HG03565 (cell line): ENCODE data around the gene RAB7B.

ENCODE experiments used
- ATAC-seq: cut with Tn5 transposase; IDR thresholded peaks from one replicate; pipeline ENCODE4 v1.9.1; 2021; ENCODE audit warnings: mild to moderate bottlenecking, moderate library complexity; ENCODE audit not compliant: unreplicated experiment

The RAB7B gene

GRCh38 chr1:205975387-205975998, 27.7 kb downstream of the RAB7B start:
- ATAC-seq = no peak

GRCh38 chr1:205974712-205975111, 28.5 kb downstream of the RAB7B start:
- ATAC-seq = no peak

GRCh38 chr1:205973377-205974232, 29.6 kb downstream of the RAB7B start:
- no peak for ATAC-seq

DNA sequence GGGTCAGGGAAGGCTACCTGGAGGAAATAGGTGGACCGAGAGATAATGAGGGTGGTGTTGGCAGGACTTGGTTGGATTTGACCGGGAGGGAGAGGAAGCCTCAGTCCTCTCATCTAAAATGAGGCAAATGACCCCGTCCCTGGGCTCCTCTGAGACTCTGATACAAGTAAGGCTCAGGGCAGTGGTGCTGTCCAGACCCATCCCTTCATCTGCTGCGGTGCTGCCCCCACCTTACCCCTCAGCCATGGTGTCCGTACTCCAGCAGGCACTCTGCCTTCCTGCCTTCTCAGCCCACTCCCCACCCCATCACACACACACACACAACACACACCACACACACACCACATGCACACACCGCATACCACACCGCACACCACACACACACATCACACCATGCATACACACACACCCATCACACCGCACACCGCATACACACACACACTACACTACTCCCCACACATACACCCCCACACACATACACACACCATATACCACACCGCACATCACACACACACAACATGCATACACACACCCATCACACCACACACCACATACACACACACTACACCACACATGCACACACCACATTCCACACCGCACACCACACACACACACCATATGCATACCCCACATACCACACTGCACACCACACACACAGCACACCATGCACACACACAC, 30.6 kb downstream of the RAB7B start:
- ATAC-seq = no peak

DNA sequence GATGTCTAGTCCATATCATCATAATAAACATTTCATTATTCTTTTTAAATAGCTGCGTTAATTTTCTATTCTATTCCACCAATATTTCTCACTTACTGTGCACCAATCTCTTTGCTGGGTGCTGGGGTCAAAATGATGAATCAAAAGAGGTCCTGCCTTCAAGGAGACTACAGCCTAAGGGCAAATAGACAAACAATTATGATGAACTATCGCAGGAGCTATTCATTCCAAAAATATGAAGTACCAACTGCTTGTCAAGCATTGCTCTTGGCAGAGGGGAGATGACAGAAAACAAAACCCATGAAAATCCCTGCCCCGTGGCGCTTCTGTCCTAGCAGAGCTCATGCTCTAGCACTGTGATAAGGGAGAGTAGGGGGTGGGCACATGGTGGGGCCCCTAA, 31.1 kb downstream of the RAB7B start:
- no peak for ATAC-seq

GRCh38 chr1:205971082-205971481, 32.1 kb downstream of the RAB7B start:
- ATAC-seq = no peak

GRCh38 chr1:205970486-205970885, 32.7 kb downstream of the RAB7B start:
- ATAC-seq = no peak

DNA sequence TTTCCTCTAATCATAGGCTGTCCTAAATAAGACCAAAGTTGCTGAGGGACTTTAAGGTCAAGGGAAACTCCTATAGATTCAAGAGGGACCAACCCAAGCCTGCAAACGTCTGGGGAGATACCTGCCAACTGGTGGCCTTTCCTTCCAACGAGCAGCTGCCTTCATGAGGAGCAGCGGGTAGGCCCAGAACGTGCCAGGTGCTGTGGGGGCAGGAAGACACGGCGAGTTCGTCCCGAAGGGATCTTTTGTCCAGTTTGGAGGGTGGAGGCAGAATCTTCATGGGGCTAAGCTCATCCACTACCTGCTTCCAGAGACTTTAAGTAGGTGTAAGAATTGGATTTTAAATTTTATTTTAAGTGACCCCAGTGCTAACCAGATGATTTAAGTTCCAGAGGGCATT, 34.0 kb downstream of the RAB7B start:
- ATAC-seq = no peak

DNA sequence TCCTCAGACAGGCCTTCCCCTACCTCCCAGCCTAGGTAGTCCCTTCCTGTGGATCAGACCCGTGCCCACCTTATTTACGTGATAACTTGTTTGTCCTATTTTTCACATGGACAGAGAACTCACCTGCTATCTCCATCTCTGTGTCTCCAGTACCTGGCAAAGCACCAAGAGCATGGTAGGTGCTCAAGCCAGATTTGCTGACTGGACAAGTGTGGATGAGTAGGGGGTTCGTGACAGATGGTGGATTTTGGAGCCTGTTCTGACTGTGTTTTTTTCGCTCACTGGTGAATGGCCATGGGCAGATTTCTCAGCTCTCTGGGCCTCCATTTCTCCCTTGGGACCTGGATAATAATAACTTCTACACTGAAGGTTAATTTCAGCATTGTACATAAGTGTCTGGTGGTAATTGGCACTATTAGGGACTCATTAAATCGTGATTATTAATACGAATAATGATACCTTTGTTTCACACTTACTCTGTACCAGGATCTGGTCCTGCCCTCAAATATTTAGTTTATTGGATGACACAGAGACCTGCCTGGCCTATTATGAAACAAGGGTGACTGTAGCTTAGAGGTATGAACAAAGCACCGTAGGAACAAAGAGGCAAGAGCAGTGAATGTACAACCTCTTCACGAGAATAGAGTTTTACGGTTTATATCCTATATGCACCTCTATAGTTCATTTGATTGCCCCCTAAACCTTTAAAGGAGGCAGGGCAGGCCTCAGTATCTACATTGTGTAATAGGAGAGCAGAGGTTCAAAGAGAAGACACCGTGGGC, 35.5 kb downstream of the RAB7B start:
- ATAC-seq = no peak

DNA sequence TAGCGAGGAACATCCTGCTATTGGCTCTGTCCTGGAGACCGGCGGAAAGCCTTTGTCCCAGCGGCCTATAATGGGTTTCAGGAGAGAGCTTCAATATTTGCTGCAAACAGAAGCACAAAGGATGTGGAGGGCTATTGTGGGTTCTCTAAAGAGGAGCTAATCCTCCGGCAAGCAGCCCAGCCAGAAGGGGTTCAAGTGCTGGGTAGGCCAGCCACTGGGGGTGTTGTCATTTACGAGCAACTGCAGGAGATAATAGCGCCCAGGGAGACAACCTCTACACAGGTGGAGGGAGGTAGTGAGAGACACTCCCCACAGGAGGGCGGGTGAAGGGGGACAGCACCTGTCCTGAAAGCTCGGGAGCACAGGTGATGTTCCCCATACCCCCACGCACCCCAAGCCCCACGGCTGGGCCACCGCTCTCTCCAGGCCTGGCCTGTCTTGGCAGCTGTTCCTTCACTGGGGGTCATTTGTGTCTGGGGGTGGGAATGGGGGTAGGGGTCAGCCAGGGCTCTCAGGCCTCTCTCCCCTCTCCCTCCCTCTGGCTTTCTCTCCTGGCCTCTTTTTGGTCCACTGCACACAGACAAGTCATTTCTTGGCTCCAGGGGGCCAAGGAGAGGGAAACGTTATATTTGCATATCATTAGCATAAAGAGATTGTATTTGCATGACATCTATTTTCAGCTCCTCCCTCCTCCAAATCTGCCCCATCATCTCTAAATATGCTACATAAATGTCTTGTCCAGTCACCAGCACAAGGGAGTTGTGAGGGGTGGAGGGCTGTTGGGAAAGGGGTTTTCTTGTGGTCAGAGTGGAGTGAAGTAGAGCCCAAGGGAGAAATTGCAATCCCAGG, 37.9 kb downstream of the RAB7B start:
- no peak for ATAC-seq

DNA sequence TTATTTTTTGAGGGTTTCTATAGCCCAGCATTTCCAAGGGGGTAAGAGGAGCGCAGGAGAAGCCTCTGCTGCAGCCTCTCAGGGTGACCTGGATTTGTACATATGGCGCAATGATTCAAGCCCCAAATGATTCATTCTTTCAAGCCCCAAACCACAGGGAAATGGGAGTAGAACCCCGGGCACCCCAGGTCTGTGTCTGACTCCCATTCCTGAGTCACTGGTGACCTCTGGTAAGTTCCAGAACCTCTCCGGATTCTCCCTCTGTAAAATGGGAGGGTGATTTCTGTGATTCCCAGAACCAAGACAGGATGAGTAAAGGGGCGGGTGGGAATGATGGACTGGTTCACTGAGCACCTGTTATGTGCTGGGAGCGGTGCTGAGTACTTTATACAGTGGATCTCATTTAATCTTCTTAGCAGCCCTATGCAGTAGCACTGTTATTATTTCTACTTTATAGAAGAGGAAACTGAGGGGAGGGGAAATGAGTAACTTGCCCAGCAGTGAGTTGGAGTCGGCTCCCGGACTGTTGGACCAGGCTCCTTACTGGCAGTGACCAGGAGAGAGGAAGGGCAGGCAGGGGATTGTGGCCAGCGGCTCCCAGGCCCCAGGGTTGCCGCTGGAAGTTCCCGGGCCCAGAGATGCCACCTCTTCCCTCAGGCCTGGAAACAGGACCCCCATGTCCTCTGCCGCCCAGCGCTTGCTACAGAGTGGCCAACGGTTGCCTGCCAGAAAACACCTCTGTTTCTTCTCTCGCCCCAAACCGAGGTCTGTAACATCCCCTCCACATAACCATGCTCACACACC, 39.6 kb downstream of the RAB7B start:
- ATAC-seq = no peak

GRCh38 chr1:205962821-205963221, 40.4 kb downstream of the RAB7B start:
- no peak for ATAC-seq

DNA sequence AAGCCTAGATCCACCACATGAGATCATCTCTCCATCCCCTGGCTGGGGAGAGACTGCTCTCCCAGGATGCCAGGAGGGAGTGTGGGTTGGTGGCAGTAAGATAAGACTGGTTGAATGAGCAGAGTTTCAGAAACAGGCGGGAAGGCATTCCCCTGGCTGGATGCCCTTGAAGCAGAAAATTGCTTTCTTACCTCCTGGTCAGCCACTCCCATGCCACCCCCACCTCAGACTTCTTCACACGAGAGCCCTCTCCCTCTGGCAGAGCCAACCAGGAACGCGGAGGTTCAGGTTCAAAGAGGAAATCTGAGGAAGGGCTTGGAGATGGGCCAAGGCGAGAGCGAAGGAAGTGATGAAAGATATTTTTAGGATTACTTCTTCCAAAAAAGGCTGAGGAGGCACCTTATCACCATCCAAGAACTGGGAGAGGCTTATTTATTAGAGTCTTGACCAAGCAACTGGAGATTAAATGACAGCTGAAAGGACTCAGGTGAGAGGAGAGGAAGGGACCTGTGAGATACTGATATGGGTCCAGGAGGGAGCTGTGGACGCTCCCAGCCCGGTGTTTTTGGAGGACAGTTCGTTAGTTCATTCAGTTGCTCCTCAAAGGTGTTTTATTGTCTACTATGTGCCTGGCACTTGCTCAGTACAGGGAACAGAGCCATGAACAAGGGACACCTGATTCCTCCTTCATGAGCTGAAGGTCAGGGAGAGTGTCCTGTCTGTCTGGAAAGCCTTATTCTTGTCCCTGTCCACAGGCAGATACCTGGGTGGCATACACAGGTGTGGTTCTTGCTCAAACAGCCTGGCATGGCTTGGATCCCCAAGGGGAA, 41.0 kb downstream of the RAB7B start:
- no peak for ATAC-seq

DNA sequence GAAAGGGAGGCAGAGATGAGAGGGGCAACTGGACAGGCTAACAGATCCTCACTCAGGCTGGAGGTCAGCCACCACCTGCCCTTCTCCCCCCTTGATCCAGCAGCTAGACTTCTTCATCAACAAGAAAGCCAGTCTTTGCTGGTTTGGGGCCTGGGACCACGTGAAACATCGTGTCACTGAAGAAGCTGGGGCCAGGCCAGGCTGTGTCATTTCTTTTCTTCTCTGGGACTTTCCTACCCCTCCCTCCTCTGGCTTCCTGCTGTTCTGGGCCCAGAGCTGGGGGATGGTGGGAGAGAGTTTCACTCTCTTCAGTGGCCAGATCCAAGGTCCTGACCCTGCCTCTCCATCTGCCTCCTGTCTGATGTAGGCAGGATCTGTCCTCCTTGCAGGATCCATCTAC, 41.8 kb downstream of the RAB7B start:
- ATAC-seq = no peak

DNA sequence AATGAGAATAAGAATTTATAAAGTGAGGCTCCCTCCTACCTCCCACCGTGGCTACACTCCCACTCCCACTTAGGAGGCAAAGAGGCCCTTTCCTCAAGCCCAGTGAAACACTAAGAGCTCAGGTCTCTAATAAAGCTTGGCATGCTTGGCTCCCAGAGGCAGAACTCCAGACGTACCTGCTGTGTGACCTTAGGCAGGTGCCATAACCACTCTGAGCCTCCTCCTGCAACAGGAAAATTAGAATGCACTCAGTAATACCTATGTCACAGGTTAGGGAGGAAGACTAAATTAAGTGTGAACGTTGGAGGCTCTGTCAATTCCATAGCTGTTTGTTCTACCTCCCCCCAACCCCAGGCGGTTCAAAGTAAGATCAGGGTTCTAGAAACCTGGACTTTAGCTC, 43.4 kb downstream of the RAB7B start:
- ATAC-seq = no peak

- ATAC-seq = no peak
Measured at GRCh38 chr1:205955499-205955898, 47.7 kb downstream of the RAB7B start.

DNA sequence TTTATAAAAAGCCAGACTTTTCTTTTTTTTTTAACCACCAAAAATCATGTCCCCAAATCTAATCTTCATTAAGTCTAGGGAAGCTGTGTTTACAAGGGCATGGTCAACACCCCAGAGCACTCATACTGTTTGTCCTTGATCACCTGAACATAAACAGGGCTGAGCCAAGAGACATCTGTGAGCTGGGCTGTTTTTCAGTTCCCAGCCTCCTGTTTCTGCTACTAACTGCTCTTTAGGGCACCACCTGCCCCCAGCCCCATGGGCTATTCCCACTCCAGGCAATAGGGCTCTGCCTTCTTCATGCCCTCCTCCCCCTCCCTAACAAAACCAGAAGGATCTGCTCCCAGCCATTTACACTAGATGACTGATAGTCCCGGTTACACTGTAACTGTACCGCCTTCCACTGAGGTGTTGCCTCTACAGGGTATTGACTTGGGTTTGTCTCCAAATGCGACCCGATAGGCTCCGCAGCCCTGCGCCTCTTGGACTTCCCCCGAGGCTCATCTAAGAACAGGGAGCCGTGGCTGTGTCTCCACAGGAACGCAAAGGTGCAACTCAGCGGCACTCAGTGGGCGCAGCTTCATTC, 48.3 kb downstream of the RAB7B start:
- ATAC-seq = no peak

GRCh38 chr1:205951746-205952145, 51.4 kb downstream of the RAB7B start:
- no peak for ATAC-seq
